ENCODE measurements around the gene PGAP2.

DNA sequence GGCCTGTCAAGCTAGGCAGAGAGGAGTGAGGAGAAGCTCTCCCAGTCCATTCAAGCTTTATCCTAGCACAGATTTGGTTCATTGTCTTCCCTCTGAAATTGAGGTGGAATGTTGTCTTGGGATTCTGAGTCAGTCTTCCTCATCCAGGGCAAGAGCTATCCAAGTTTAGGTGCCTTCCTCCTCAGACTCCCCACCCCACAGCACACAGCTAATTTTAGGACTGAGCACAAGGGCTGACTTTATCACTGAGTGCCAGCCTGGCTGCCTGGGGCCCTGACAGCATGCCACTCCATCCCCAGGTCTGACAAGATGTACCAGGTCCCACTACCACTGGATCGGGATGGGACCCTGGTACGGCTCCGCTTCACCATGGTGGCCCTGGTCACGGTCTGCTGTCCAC lies 2.6 kb downstream of the PGAP2 start:
- no peak for TF ChIP-seq POLR2A (IDR thresholded peaks at IDR 0.05)
- TF ChIP-seq, protein P1, sequence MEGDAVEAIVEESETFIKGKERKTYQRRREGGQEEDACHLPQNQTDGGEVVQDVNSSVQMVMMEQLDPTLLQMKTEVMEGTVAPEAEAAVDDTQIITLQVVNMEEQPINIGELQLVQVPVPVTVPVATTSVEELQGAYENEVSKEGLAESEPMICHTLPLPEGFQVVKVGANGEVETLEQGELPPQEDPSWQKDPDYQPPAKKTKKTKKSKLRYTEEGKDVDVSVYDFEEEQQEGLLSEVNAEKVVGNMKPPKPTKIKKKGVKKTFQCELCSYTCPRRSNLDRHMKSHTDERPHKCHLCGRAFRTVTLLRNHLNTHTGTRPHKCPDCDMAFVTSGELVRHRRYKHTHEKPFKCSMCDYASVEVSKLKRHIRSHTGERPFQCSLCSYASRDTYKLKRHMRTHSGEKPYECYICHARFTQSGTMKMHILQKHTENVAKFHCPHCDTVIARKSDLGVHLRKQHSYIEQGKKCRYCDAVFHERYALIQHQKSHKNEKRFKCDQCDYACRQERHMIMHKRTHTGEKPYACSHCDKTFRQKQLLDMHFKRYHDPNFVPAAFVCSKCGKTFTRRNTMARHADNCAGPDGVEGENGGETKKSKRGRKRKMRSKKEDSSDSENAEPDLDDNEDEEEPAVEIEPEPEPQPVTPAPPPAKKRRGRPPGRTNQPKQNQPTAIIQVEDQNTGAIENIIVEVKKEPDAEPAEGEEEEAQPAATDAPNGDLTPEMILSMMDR (IDR thresholded peaks at IDR 0.05) = no peak
